ENCODE data around the gene CTAGE8.
"Not testable (repeated sequence)": the region's sequence is repeated elsewhere in the genome, so short reads cannot be mapped to it uniquely, and the experiment has no call there.

The CTAGE8 gene

DNA sequence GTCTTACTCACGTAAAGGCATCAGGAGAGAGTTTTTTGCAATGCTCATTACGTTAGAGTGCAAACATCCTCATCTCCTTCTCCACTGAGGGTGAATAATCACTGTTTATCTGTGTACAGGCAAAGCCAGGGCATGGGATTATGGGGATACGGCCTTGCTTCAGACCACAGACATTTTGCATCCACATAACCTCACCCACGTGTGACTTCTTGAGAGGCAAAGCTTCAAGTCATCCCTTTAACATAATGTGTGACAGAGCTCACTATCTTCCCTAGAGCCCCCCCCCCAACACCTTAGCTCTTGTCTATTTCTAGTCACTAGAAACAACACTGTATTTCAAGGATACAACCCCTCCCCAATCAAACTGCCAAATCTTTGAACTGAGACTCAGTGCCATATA is 22.5 kb upstream of the CTAGE8 start:
- H3K9me3 ChIP-seq (ENCODE audit: control insufficient read depth, low read length); H3K4me1 ChIP-seq (ENCODE audit: control insufficient read depth, insufficient read depth, low read length, poor library complexity, severe bottlenecking); H3K4me3 ChIP-seq (ENCODE audit: extremely low read depth, insufficient read depth, low read length, poor library complexity, severe bottlenecking); H3K36me3 ChIP-seq (ENCODE audit: control insufficient read depth, insufficient read depth, low read length); H3K27ac ChIP-seq (ENCODE audit: low read depth, low read length, severe bottlenecking): not testable (repeated sequence)
- no CpG with 5 or more reads among the region's 4 CpGs for WGBS, 2 experiments (ENCODE audit: insufficient coverage in 2 of 2)

- H3K27ac ChIP-seq (ENCODE audit: low read depth, low read length, severe bottlenecking); H3K9me3 ChIP-seq (ENCODE audit: control insufficient read depth, low read length); H3K4me3 ChIP-seq (ENCODE audit: extremely low read depth, insufficient read depth, low read length, poor library complexity, severe bottlenecking); H3K4me1 ChIP-seq (ENCODE audit: control insufficient read depth, insufficient read depth, low read length, poor library complexity, severe bottlenecking); H3K36me3 ChIP-seq (ENCODE audit: control insufficient read depth, insufficient read depth, low read length): not testable (repeated sequence)
- no CpG with 5 or more reads among the region's 3 CpGs for WGBS, 2 experiments (ENCODE audit: insufficient coverage in 2 of 2)
These were observed 18.2 kb upstream of the CTAGE8 start for GRCh38 chr7:144287171-144287784.

DNA sequence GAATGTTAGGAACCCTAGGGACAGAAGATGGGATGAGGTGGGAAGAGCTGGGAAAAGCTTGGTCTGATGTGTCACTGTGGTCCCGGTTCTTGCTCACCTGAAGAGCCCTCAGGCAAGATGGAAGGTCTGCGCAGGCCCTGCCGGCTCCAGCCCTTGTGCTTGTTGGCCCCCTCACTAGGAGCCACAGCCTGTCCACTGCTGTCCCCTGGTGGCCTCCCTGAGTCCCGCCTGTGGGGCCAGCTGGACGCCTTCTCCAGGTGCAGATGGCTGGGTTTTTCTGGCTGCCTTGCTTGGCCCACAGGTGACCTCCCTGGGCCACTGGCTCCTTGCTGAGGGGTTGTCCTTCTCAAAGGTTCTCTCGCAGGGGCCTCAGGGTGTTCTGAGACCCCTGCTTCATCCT is 14.6 kb upstream of the CTAGE8 start:
- H3K36me3 ChIP-seq (ENCODE audit: control insufficient read depth, insufficient read depth, low read length); H3K4me1 ChIP-seq (ENCODE audit: control insufficient read depth, insufficient read depth, low read length, poor library complexity, severe bottlenecking); H3K4me3 ChIP-seq (ENCODE audit: extremely low read depth, insufficient read depth, low read length, poor library complexity, severe bottlenecking); H3K9me3 ChIP-seq (ENCODE audit: control insufficient read depth, low read length); H3K27ac ChIP-seq (ENCODE audit: low read depth, low read length, severe bottlenecking): not testable (repeated sequence)
- no CpG with 5 or more reads among the region's 6 CpGs for WGBS, 2 experiments (ENCODE audit: insufficient coverage in 2 of 2)

DNA sequence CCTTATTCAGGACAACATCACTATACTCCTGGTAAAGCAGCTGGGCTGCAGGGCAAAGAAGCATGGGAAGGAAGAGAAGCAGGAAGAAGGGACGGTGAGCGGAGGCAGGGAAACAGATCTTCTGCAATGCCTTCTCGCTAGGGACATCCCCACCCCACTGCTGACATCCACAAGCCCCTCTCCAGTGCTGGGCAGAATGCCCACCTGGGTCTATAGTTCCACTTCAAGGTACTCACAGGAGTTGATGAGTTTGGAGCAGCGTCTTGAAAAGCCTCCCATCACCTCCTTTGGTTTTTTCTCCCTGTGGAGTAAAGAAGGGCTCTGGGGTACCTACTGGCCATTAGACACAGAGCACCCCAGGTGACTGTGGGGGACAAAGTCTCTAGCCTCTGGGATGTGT is 13.4 kb upstream of the CTAGE8 start:
- H3K36me3 ChIP-seq (ENCODE audit: control insufficient read depth, insufficient read depth, low read length); H3K4me1 ChIP-seq (ENCODE audit: control insufficient read depth, insufficient read depth, low read length, poor library complexity, severe bottlenecking); H3K9me3 ChIP-seq (ENCODE audit: control insufficient read depth, low read length); H3K4me3 ChIP-seq (ENCODE audit: extremely low read depth, insufficient read depth, low read length, poor library complexity, severe bottlenecking); H3K27ac ChIP-seq (ENCODE audit: low read depth, low read length, severe bottlenecking): not testable (repeated sequence)
- no CpG with 5 or more reads among the region's 4 CpGs for WGBS, 2 experiments (ENCODE audit: insufficient coverage in 2 of 2)

- not testable (repeated sequence) for H3K4me3 ChIP-seq (ENCODE audit: extremely low read depth, insufficient read depth, low read length, poor library complexity, severe bottlenecking); H3K27ac ChIP-seq (ENCODE audit: low read depth, low read length, severe bottlenecking); H3K36me3 ChIP-seq (ENCODE audit: control insufficient read depth, insufficient read depth, low read length); H3K9me3 ChIP-seq (ENCODE audit: control insufficient read depth, low read length); H3K4me1 ChIP-seq (ENCODE audit: control insufficient read depth, insufficient read depth, low read length, poor library complexity, severe bottlenecking)
- WGBS, 2 experiments (ENCODE audit: insufficient coverage in 2 of 2), result no CpG with 5 or more reads among the region's 8 CpGs
These were observed 12.9 kb upstream of the CTAGE8 start for GRCh38 chr7:144281981-144282380.

DNA sequence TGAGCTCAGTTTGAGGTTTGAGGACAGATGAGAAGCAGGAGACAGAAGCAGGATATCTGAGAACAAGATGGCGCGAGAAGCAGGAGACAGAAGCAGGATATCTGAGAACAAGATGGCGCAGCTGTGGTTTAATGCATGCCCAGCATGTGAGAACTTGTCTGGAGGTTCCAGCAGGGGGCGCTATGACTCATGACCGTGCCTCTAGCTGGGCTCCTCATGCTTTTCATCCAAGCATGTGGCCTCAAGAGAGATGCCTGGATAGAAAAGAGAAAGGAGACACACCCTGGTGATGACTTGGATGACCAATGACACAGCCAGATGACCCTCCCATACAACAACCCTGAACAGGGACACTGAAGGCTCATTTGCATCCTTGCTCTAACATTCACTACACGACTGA is 10.9 kb upstream of the CTAGE8 start:
- not testable (repeated sequence) for H3K4me3 ChIP-seq (ENCODE audit: extremely low read depth, insufficient read depth, low read length, poor library complexity, severe bottlenecking); H3K9me3 ChIP-seq (ENCODE audit: control insufficient read depth, low read length); H3K27ac ChIP-seq (ENCODE audit: low read depth, low read length, severe bottlenecking); H3K4me1 ChIP-seq (ENCODE audit: control insufficient read depth, insufficient read depth, low read length, poor library complexity, severe bottlenecking); H3K36me3 ChIP-seq (ENCODE audit: control insufficient read depth, insufficient read depth, low read length)
- WGBS, 2 experiments (ENCODE audit: insufficient coverage in 2 of 2), result 100% methylated on average over 1 of the region's 6 CpGs; no CpG with 5 or more reads in 1 of the 2 experiments

GRCh38 chr7:144275281-144275680 is 6.2 kb upstream of the CTAGE8 start:
- H3K36me3 ChIP-seq (ENCODE audit: control insufficient read depth, insufficient read depth, low read length); H3K9me3 ChIP-seq (ENCODE audit: control insufficient read depth, low read length); H3K4me3 ChIP-seq (ENCODE audit: extremely low read depth, insufficient read depth, low read length, poor library complexity, severe bottlenecking); H3K4me1 ChIP-seq (ENCODE audit: control insufficient read depth, insufficient read depth, low read length, poor library complexity, severe bottlenecking); H3K27ac ChIP-seq (ENCODE audit: low read depth, low read length, severe bottlenecking): not testable (repeated sequence)
- WGBS, 2 experiments (ENCODE audit: insufficient coverage in 2 of 2), result 94% methylated on average over 3 of the region's 6 CpGs; no CpG with 5 or more reads in 1 of the 2 experiments

DNA sequence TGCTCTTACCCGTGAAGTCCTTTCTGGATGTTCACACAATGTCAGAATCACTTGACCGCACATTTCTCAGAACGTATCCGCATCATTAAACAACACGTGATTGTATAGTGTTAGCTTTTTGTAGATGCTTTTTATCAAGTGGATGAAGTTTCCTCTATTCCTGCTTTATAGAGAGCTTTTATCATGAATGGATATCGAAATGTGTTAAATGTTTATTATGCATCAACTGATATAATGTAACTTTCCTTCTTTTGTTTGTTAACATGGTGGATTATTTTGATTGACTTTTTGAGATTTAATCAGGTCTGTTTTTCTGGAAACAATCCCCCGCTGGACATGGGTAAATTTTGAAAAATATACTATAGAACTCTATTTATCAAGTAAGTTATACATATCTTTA is 4.4 kb downstream of the CTAGE8 start, which contains the start of gene OR2A7:
TSS of gene OR2A7 (minus strand) at position 101 of the 400 bp plus-strand sequence. CDS start 5,164 bp downstream, outside the sequence.
- H3K27ac ChIP-seq (ENCODE audit: low read depth, low read length, severe bottlenecking); H3K4me1 ChIP-seq (ENCODE audit: control insufficient read depth, insufficient read depth, low read length, poor library complexity, severe bottlenecking); H3K36me3 ChIP-seq (ENCODE audit: control insufficient read depth, insufficient read depth, low read length); H3K9me3 ChIP-seq (ENCODE audit: control insufficient read depth, low read length); H3K4me3 ChIP-seq (ENCODE audit: extremely low read depth, insufficient read depth, low read length, poor library complexity, severe bottlenecking): not testable (repeated sequence)
- no CpG with 5 or more reads among the region's 7 CpGs for WGBS, 2 experiments (ENCODE audit: insufficient coverage in 2 of 2)

- no CpG with 5 or more reads among the region's 2 CpGs for WGBS, 2 experiments (ENCODE audit: insufficient coverage in 2 of 2)
- not testable (repeated sequence) for H3K4me1 ChIP-seq (ENCODE audit: control insufficient read depth, insufficient read depth, low read length, poor library complexity, severe bottlenecking); H3K4me3 ChIP-seq (ENCODE audit: extremely low read depth, insufficient read depth, low read length, poor library complexity, severe bottlenecking); H3K9me3 ChIP-seq (ENCODE audit: control insufficient read depth, low read length); H3K36me3 ChIP-seq (ENCODE audit: control insufficient read depth, insufficient read depth, low read length); H3K27ac ChIP-seq (ENCODE audit: low read depth, low read length, severe bottlenecking)
These were observed 7.0 kb downstream of the CTAGE8 start for GRCh38 chr7:144262128-144262527.

GRCh38 chr7:144259067-144259466 is 10.0 kb downstream of the CTAGE8 start:
- H3K4me3 ChIP-seq (ENCODE audit: extremely low read depth, insufficient read depth, low read length, poor library complexity, severe bottlenecking); H3K36me3 ChIP-seq (ENCODE audit: control insufficient read depth, insufficient read depth, low read length); H3K4me1 ChIP-seq (ENCODE audit: control insufficient read depth, insufficient read depth, low read length, poor library complexity, severe bottlenecking); H3K9me3 ChIP-seq (ENCODE audit: control insufficient read depth, low read length); H3K27ac ChIP-seq (ENCODE audit: low read depth, low read length, severe bottlenecking): not testable (repeated sequence)
- WGBS, 2 experiments (ENCODE audit: insufficient coverage in 2 of 2), result no CpG with 5 or more reads among the region's 14 CpGs

DNA sequence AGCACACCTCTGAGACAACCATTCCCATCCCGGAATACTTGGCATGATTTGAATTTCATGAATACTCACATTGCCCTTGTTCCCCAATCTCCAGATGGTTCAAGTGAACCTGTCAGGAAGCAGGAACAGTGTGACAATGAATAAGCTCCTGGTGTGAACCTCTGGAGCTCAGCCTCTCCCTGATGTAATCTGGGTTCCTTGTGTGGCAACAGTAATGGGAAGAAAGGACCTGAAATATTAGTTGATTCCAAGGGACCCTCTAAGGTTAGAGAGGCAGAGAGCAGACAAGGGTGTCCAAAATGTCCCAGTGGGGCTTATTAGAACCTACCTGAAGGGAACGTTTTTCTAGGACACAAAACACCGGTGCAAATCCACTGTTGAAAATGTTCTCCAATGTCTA is 13.0 kb downstream of the CTAGE8 start:
- Histone ChIP-seq H3K36me3 (ENCODE audit: control insufficient read depth, insufficient read depth, low read length) (no peaks in the 10 kb centered on the region), H3K4me1 (ENCODE audit: control insufficient read depth, insufficient read depth, low read length, poor library complexity, severe bottlenecking) (no peaks in the 10 kb centered on the region), H3K4me3 (ENCODE audit: extremely low read depth, insufficient read depth, low read length, poor library complexity, severe bottlenecking) (no peak overlapping the region), H3K27ac (ENCODE audit: low read depth, low read length, severe bottlenecking) (no peak overlapping the region), H3K9me3 (ENCODE audit: control insufficient read depth, low read length) (no peaks in the 10 kb centered on the region)
- 92 to 100% methylated on average over 1 of the region's 3 CpGs for WGBS, 2 experiments (ENCODE audit: insufficient coverage in 2 of 2)
